ENCODE data around the gene SNRPA.
A peak's percentile ranks its signal among the peaks of the same experiment; 100 is the strongest.

Gene SNRPA

GRCh38 chr19:40750058-40750873 lies 737 bp upstream of the SNRPA start, which contains the start of gene ACTMAP:
ACTMAP (minus strand) TSS chr19:40750477; CDS start chr19:40749803, 674 bp downstream.
- no peak within 1 kb of the TSS for H2BK5ac ChIP-seq (ENCODE audit: low read length)
- peak within 1 kb of the TSS; percentile 84 to 96 for H3K4me3 ChIP-seq (ENCODE audit: low read length in 2 of 2)
- H3K4me2 ChIP-seq (ENCODE audit: insufficient read depth, low read length, poor library complexity, severe bottlenecking), result peak within 1 kb of the TSS; percentile 84
- H3K27me3 ChIP-seq (ENCODE audit: control insufficient read depth in 3 of 3, insufficient read depth in 3 of 3, low read depth in 1 of 3, low read length in 3 of 3), result no peaks in the 10 kb centered on the region
- peaks cover 8 to 34% of the 10 kb centered on the region in 2 donors for H3K36me3 ChIP-seq (replicated peaks in 1 of 2; ENCODE audit: control insufficient read depth in 2 of 2, insufficient read depth in 2 of 2, low read length in 2 of 2)
- peak within 1 kb of the TSS; percentile 50 for H2BK12ac ChIP-seq (ENCODE audit: low read length)
- H2AK5ac ChIP-seq (ENCODE audit: low read depth, low read length), result peak within 1 kb of the TSS; percentile 89
- H3K9me3 ChIP-seq (replicated peaks in 1 of 2; ENCODE audit: control insufficient read depth in 2 of 2, insufficient read depth in 1 of 2, low read depth in 1 of 2, low read length in 2 of 2), result peaks cover 0 to 3% of the 10 kb centered on the region in 2 donors
- H3K4me1 ChIP-seq (ENCODE audit: control insufficient read depth in 2 of 2, insufficient read depth in 1 of 2, low read depth in 1 of 2, low read length in 2 of 2), result peaks cover 13 to 14% of the 10 kb centered on the region in 2 donors
- H3K14ac ChIP-seq (ENCODE audit: low read length), result no peak within 1 kb of the TSS
- peak within 1 kb of the TSS; percentile 99 for H3K18ac ChIP-seq (ENCODE audit: low read length)
- peak within 1 kb of the TSS; percentile 85 for H3K9ac ChIP-seq (ENCODE audit: low read depth, low read length, poor library complexity)
- no peak within 1 kb of the TSS for H2BK15ac ChIP-seq (ENCODE audit: low read length)
- WGBS, 2 donors (ENCODE audit: extremely low coverage in 2 of 2, insufficient read length in 2 of 2, insufficient replicate concordance in 1 of 2), result no CpG with 5 or more reads among the region's 43 CpGs
- peak within 1 kb of the TSS; percentile 75 for H4K8ac ChIP-seq (ENCODE audit: low read depth, low read length)
- H2BK120ac ChIP-seq (ENCODE audit: low read depth, low read length), result no peak within 1 kb of the TSS
- H3K4ac ChIP-seq (ENCODE audit: low read length), result peak within 1 kb of the TSS; percentile 78
- H3K23ac ChIP-seq (ENCODE audit: low read depth, low read length, poor library complexity), result peak within 1 kb of the TSS; percentile 44
- H3K27ac ChIP-seq (replicated peaks; ENCODE audit: low read length), result peak within 1 kb of the TSS; percentile 93
- peaks cover 4% of the 10 kb centered on the region for H3K79me1 ChIP-seq (ENCODE audit: low read depth, low read length)
- peak within 1 kb of the TSS; percentile 96 for H4K91ac ChIP-seq (ENCODE audit: low read depth, low read length, poor library complexity)
- H2AFZ ChIP-seq (ENCODE audit: low read length), result peak within 1 kb of the TSS; percentile 94
- DNase-seq (ENCODE audit: low spot score), result peak; percentile 100

GRCh38 chr19:40752257-40752781 lies 1.3 kb downstream of the SNRPA start:
- no peak for DNase-seq (ENCODE audit: low spot score)
- Histone ChIP-seq H2AFZ (ENCODE audit: low read length) (no peak overlapping the region), H3K79me1 (ENCODE audit: low read depth, low read length) (peaks cover 19% of the 10 kb centered on the region), H4K8ac (ENCODE audit: low read depth, low read length) (no peak overlapping the region), H2AK5ac (ENCODE audit: low read depth, low read length) (no peak overlapping the region), H3K4ac (ENCODE audit: low read length) (no peak overlapping the region), H3K36me3 (replicated peaks in 1 of 2; ENCODE audit: control insufficient read depth in 2 of 2, insufficient read depth in 2 of 2, low read length in 2 of 2) (peaks cover 26 to 54% of the 10 kb centered on the region in 2 donors), H2BK5ac (ENCODE audit: low read length) (no peak overlapping the region), H3K14ac (ENCODE audit: low read length) (no peak overlapping the region), H2BK120ac (ENCODE audit: low read depth, low read length) (no peak overlapping the region), H3K9ac (ENCODE audit: low read depth, low read length, poor library complexity) (no peak overlapping the region), H2BK15ac (ENCODE audit: low read length) (no peak overlapping the region), H3K4me1 (ENCODE audit: control insufficient read depth in 2 of 2, insufficient read depth in 1 of 2, low read depth in 1 of 2, low read length in 2 of 2) (peaks cover 13 to 19% of the 10 kb centered on the region in 2 donors), H3K27me3 (ENCODE audit: control insufficient read depth in 3 of 3, insufficient read depth in 3 of 3, low read depth in 1 of 3, low read length in 3 of 3) (no peaks in the 10 kb centered on the region), H3K27ac (replicated peaks; ENCODE audit: low read length) (no peak overlapping the region), H3K9me3 (replicated peaks in 1 of 2; ENCODE audit: control insufficient read depth in 2 of 2, insufficient read depth in 1 of 2, low read depth in 1 of 2, low read length in 2 of 2) (peaks cover 2 to 3% of the 10 kb centered on the region in 2 donors), H3K18ac (ENCODE audit: low read length) (no peak overlapping the region), H3K23ac (ENCODE audit: low read depth, low read length, poor library complexity) (no peak overlapping the region), H3K4me3 (ENCODE audit: low read length in 2 of 2) (peak overlapping the region; percentile 83 to 96), H4K91ac (ENCODE audit: low read depth, low read length, poor library complexity) (no peak overlapping the region), H2BK12ac (ENCODE audit: low read length) (no peak overlapping the region), H3K4me2 (ENCODE audit: insufficient read depth, low read length, poor library complexity, severe bottlenecking) (peak overlapping the region; percentile 84)
- WGBS, 2 donors (ENCODE audit: extremely low coverage in 2 of 2, insufficient read length in 2 of 2, insufficient replicate concordance in 1 of 2), result no CpG with 5 or more reads among the region's 12 CpGs

GRCh38 chr19:40754611-40755247 lies 3.7 kb downstream of the SNRPA start:
- DNase-seq (ENCODE audit: low spot score), result no peak
- no peak overlapping the region for H3K4ac ChIP-seq (ENCODE audit: low read length)
- peaks cover 41 to 73% of the 10 kb centered on the region in 2 donors for H3K36me3 ChIP-seq (replicated peaks in 1 of 2; ENCODE audit: control insufficient read depth in 2 of 2, insufficient read depth in 2 of 2, low read length in 2 of 2)
- H4K8ac ChIP-seq (ENCODE audit: low read depth, low read length), result no peak overlapping the region
- H2BK12ac ChIP-seq (ENCODE audit: low read length), result no peak overlapping the region
- H2BK15ac ChIP-seq (ENCODE audit: low read length), result no peak overlapping the region
- no peak overlapping the region for H3K4me3 ChIP-seq (ENCODE audit: low read length in 2 of 2)
- peaks cover 20% of the 10 kb centered on the region for H3K79me1 ChIP-seq (ENCODE audit: low read depth, low read length)
- no peaks in the 10 kb centered on the region for H3K27me3 ChIP-seq (ENCODE audit: control insufficient read depth in 3 of 3, insufficient read depth in 3 of 3, low read depth in 1 of 3, low read length in 3 of 3)
- no peak overlapping the region for H2BK5ac ChIP-seq (ENCODE audit: low read length)
- WGBS, 2 donors (ENCODE audit: extremely low coverage in 2 of 2, insufficient read length in 2 of 2, insufficient replicate concordance in 1 of 2), result no CpG with 5 or more reads among the region's 9 CpGs
- H3K9me3 ChIP-seq (replicated peaks in 1 of 2; ENCODE audit: control insufficient read depth in 2 of 2, insufficient read depth in 1 of 2, low read depth in 1 of 2, low read length in 2 of 2), result peaks cover 2 to 3% of the 10 kb centered on the region in 2 donors
- no peak overlapping the region for H3K14ac ChIP-seq (ENCODE audit: low read length)
- H4K91ac ChIP-seq (ENCODE audit: low read depth, low read length, poor library complexity), result no peak overlapping the region
- H3K4me1 ChIP-seq (ENCODE audit: control insufficient read depth in 2 of 2, insufficient read depth in 1 of 2, low read depth in 1 of 2, low read length in 2 of 2), result peaks cover 4 to 10% of the 10 kb centered on the region in 2 donors
- no peak overlapping the region for H3K18ac ChIP-seq (ENCODE audit: low read length)
- no peak overlapping the region for H3K9ac ChIP-seq (ENCODE audit: low read depth, low read length, poor library complexity)
- no peak overlapping the region for H3K4me2 ChIP-seq (ENCODE audit: insufficient read depth, low read length, poor library complexity, severe bottlenecking)
- no peak overlapping the region for H2AK5ac ChIP-seq (ENCODE audit: low read depth, low read length)
- no peak overlapping the region for H3K23ac ChIP-seq (ENCODE audit: low read depth, low read length, poor library complexity)
- H3K27ac ChIP-seq (replicated peaks; ENCODE audit: low read length), result no peak overlapping the region
- no peak overlapping the region for H2AFZ ChIP-seq (ENCODE audit: low read length)
- H2BK120ac ChIP-seq (ENCODE audit: low read depth, low read length), result no peak overlapping the region

- Histone ChIP-seq H2AK5ac (ENCODE audit: low read depth, low read length) (no peak overlapping the region), H2BK12ac (ENCODE audit: low read length) (no peak overlapping the region), H4K91ac (ENCODE audit: low read depth, low read length, poor library complexity) (no peak overlapping the region), H3K18ac (ENCODE audit: low read length) (no peak overlapping the region), H3K27me3 (ENCODE audit: control insufficient read depth in 3 of 3, insufficient read depth in 3 of 3, low read depth in 1 of 3, low read length in 3 of 3) (no peaks in the 10 kb centered on the region), H3K4me2 (ENCODE audit: insufficient read depth, low read length, poor library complexity, severe bottlenecking) (no peak overlapping the region), H3K14ac (ENCODE audit: low read length) (no peak overlapping the region), H3K36me3 (replicated peaks in 1 of 2; ENCODE audit: control insufficient read depth in 2 of 2, insufficient read depth in 2 of 2, low read length in 2 of 2) (peaks cover 45 to 78% of the 10 kb centered on the region in 2 donors), H3K9ac (ENCODE audit: low read depth, low read length, poor library complexity) (peak overlapping the region; percentile 67), H2BK120ac (ENCODE audit: low read depth, low read length) (no peak overlapping the region), H4K8ac (ENCODE audit: low read depth, low read length) (no peak overlapping the region), H3K4me1 (ENCODE audit: control insufficient read depth in 2 of 2, insufficient read depth in 1 of 2, low read depth in 1 of 2, low read length in 2 of 2) (peaks cover 4 to 7% of the 10 kb centered on the region in 2 donors), H3K79me1 (ENCODE audit: low read depth, low read length) (peaks cover 20% of the 10 kb centered on the region), H2AFZ (ENCODE audit: low read length) (no peak overlapping the region), H3K4me3 (ENCODE audit: low read length in 2 of 2) (no peak overlapping the region), H3K9me3 (replicated peaks in 1 of 2; ENCODE audit: control insufficient read depth in 2 of 2, insufficient read depth in 1 of 2, low read depth in 1 of 2, low read length in 2 of 2) (peaks cover 2 to 3% of the 10 kb centered on the region in 2 donors), H2BK15ac (ENCODE audit: low read length) (no peak overlapping the region), H3K27ac (replicated peaks; ENCODE audit: low read length) (no peak overlapping the region), H3K23ac (ENCODE audit: low read depth, low read length, poor library complexity) (no peak overlapping the region), H2BK5ac (ENCODE audit: low read length) (no peak overlapping the region), H3K4ac (ENCODE audit: low read length) (no peak overlapping the region)
- DNase-seq (ENCODE audit: low spot score), result no peak
- no CpG with 5 or more reads among the region's 3 CpGs for WGBS, 2 donors (ENCODE audit: extremely low coverage in 2 of 2, insufficient read length in 2 of 2, insufficient replicate concordance in 1 of 2)
Measured at GRCh38 chr19:40755248-40755624, 4.2 kb downstream of the SNRPA start.

All from neuronal stem cell (in vitro differentiated cells).